ENCODE results near the gene STPG1.

Gene STPG1

DNA sequence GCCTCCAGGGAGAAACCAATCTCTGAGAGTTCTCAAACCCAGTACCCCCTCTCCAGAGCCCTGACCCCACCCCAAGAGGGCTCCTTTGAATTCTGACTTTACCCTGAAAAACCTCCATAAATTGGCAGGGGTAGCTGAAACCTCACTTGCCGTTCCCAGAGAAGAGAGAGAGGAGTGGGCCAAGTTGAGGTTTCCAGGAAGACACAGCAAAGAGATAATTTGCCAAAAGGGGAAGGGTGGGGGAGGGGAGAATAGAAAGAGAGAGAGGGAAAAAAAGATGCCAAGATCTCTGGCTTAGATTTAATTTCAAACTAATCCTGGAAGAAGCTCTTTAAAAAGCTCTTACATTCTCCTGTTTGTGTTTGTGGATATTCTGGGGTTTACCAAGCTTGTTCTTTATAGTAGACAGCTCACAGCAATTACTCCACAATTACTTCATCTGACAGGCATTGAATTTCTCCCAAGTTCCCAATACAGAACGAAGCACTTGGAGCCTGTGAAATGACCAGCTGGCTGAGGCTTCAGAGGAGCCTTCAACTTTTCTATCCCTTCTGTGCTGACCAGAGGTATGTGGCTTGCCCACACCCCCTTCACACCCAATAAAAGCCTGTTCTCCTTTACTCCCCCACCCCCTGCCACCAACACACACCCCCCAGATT is 95.5 kb downstream of the STPG1 start:
- H3K27me3 ChIP-seq (ENCODE audit: control insufficient read depth in 1 of 2, insufficient read depth in 2 of 2, low read length in 2 of 2), result peaks cover 25 to 29% of the 10 kb centered on the region in 2 donors
- H3K9me3 ChIP-seq (ENCODE audit: control insufficient read depth in 2 of 2, low read length in 2 of 2), result no peaks in the 10 kb centered on the region
- H3K9ac ChIP-seq (ENCODE audit: low read length in 2 of 2), result no peak overlapping the region
- no peaks in the 10 kb centered on the region for H3K36me3 ChIP-seq (ENCODE audit: control insufficient read depth in 2 of 2, insufficient read depth in 2 of 2, low read length in 2 of 2)
- H3K27ac ChIP-seq (ENCODE audit: low read length), result no peak overlapping the region
- H3K4me1 ChIP-seq (ENCODE audit: control insufficient read depth, insufficient read depth, low read length), result peaks cover 18% of the 10 kb centered on the region
- no peak overlapping the region for H3K4me3 ChIP-seq (ENCODE audit: low read length in 2 of 2)

- no peak overlapping the region for H3K9ac ChIP-seq (ENCODE audit: low read length in 2 of 2)
- H3K36me3 ChIP-seq (ENCODE audit: control insufficient read depth in 2 of 2, insufficient read depth in 2 of 2, low read length in 2 of 2), result no peaks in the 10 kb centered on the region
- peaks cover 10% of the 10 kb centered on the region for H3K4me1 ChIP-seq (ENCODE audit: control insufficient read depth, insufficient read depth, low read length)
- H3K27ac ChIP-seq (ENCODE audit: low read length), result no peak overlapping the region
- H3K9me3 ChIP-seq (ENCODE audit: control insufficient read depth in 2 of 2, low read length in 2 of 2), result no peaks in the 10 kb centered on the region
- H3K4me3 ChIP-seq (ENCODE audit: low read length in 2 of 2), result no peak overlapping the region
- H3K27me3 ChIP-seq (ENCODE audit: control insufficient read depth in 1 of 2, insufficient read depth in 2 of 2, low read length in 2 of 2), result peaks cover 25 to 31% of the 10 kb centered on the region in 2 donors
These were observed 96.5 kb downstream of the STPG1 start for GRCh38 chr1:24317081-24317480.

DNA sequence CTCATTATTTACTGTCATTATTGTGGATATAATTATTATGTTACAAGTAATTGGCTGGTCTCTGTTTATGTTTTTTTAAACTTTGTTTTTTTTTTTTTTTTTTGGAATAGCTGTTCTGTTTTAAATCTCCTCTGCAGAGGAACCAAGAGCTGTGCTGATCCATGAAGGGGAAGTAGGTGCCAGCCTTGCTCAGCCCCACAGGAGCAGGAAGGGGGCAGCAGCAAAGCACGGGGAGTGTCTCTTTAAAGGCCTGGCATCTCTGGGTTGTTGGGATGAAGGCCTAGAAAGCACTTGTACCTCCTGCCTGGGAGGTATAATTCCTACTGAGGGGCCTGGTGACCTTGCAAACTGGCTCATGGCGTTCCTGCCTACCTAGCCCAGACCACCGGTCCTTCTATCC is 96.9 kb downstream of the STPG1 start:
- Histone ChIP-seq H3K4me3 (ENCODE audit: low read length in 2 of 2) (no peak overlapping the region), H3K9me3 (ENCODE audit: control insufficient read depth in 2 of 2, low read length in 2 of 2) (no peaks in the 10 kb centered on the region), H3K27ac (ENCODE audit: low read length) (no peak overlapping the region), H3K36me3 (ENCODE audit: control insufficient read depth in 2 of 2, insufficient read depth in 2 of 2, low read length in 2 of 2) (no peaks in the 10 kb centered on the region), H3K27me3 (ENCODE audit: control insufficient read depth in 1 of 2, insufficient read depth in 2 of 2, low read length in 2 of 2) (peaks cover 25 to 31% of the 10 kb centered on the region in 2 donors), H3K9ac (ENCODE audit: low read length in 2 of 2) (no peak overlapping the region), H3K4me1 (ENCODE audit: control insufficient read depth, insufficient read depth, low read length) (peaks cover 6% of the 10 kb centered on the region)

GRCh38 chr1:24315391-24315790 is 98.2 kb downstream of the STPG1 start:
- no peaks in the 10 kb centered on the region for H3K36me3 ChIP-seq (ENCODE audit: control insufficient read depth in 2 of 2, insufficient read depth in 2 of 2, low read length in 2 of 2)
- H3K27ac ChIP-seq (ENCODE audit: low read length), result no peak overlapping the region
- H3K9me3 ChIP-seq (ENCODE audit: control insufficient read depth in 2 of 2, low read length in 2 of 2), result no peaks in the 10 kb centered on the region
- no peak overlapping the region for H3K4me3 ChIP-seq (ENCODE audit: low read length in 2 of 2)
- H3K4me1 ChIP-seq (ENCODE audit: control insufficient read depth, insufficient read depth, low read length), result no peaks in the 10 kb centered on the region
- peaks cover 30 to 34% of the 10 kb centered on the region in 2 donors for H3K27me3 ChIP-seq (ENCODE audit: control insufficient read depth in 1 of 2, insufficient read depth in 2 of 2, low read length in 2 of 2)
- no peak overlapping the region for H3K9ac ChIP-seq (ENCODE audit: low read length in 2 of 2)

- no peak overlapping the region for H3K27ac ChIP-seq (ENCODE audit: low read length)
- H3K9me3 ChIP-seq (ENCODE audit: control insufficient read depth in 2 of 2, low read length in 2 of 2), result no peaks in the 10 kb centered on the region
- H3K9ac ChIP-seq (ENCODE audit: low read length in 2 of 2), result no peak overlapping the region
These were observed 101.8 kb downstream of the STPG1 start for GRCh38 chr1:24311741-24312140.

GRCh38 chr1:24311234-24311633 is 102.3 kb downstream of the STPG1 start:
- H3K9me3 ChIP-seq (ENCODE audit: control insufficient read depth in 2 of 2, low read length in 2 of 2), result no peaks in the 10 kb centered on the region
- no peaks in the 10 kb centered on the region for H3K36me3 ChIP-seq (ENCODE audit: control insufficient read depth in 2 of 2, insufficient read depth in 2 of 2, low read length in 2 of 2)
- H3K4me1 ChIP-seq (ENCODE audit: control insufficient read depth, insufficient read depth, low read length), result no peaks in the 10 kb centered on the region
- H3K4me3 ChIP-seq (ENCODE audit: low read length in 2 of 2), result no peak overlapping the region
- peaks cover 21 to 22% of the 10 kb centered on the region in 2 donors for H3K27me3 ChIP-seq (ENCODE audit: control insufficient read depth in 1 of 2, insufficient read depth in 2 of 2, low read length in 2 of 2)
- no peak overlapping the region for H3K9ac ChIP-seq (ENCODE audit: low read length in 2 of 2)
- H3K27ac ChIP-seq (ENCODE audit: low read length), result no peak overlapping the region

More at GRCh38 chr1:24311741-24312140, 101.8 kb downstream of the STPG1 start:
- Histone ChIP-seq H3K36me3 (ENCODE audit: control insufficient read depth in 2 of 2, insufficient read depth in 2 of 2, low read length in 2 of 2) (no peaks in the 10 kb centered on the region), H3K4me3 (ENCODE audit: low read length in 2 of 2) (no peak overlapping the region), H3K4me1 (ENCODE audit: control insufficient read depth, insufficient read depth, low read length) (no peaks in the 10 kb centered on the region), H3K27me3 (ENCODE audit: control insufficient read depth in 1 of 2, insufficient read depth in 2 of 2, low read length in 2 of 2) (peaks cover 21 to 22% of the 10 kb centered on the region in 2 donors)

- H3K27me3 ChIP-seq (ENCODE audit: control insufficient read depth in 1 of 2, insufficient read depth in 2 of 2, low read length in 2 of 2), result peaks cover 14 to 17% of the 10 kb centered on the region in 2 donors
- no peaks in the 10 kb centered on the region for H3K4me1 ChIP-seq (ENCODE audit: control insufficient read depth, insufficient read depth, low read length)
- no peaks in the 10 kb centered on the region for H3K9me3 ChIP-seq (ENCODE audit: control insufficient read depth in 2 of 2, low read length in 2 of 2)
- H3K27ac ChIP-seq (ENCODE audit: low read length), result no peak overlapping the region
- no peak overlapping the region for H3K9ac ChIP-seq (ENCODE audit: low read length in 2 of 2)
- H3K4me3 ChIP-seq (ENCODE audit: low read length in 2 of 2), result no peak overlapping the region
- no peaks in the 10 kb centered on the region for H3K36me3 ChIP-seq (ENCODE audit: control insufficient read depth in 2 of 2, insufficient read depth in 2 of 2, low read length in 2 of 2)
These were observed 103.7 kb downstream of the STPG1 start for GRCh38 chr1:24309762-24310485.

DNA sequence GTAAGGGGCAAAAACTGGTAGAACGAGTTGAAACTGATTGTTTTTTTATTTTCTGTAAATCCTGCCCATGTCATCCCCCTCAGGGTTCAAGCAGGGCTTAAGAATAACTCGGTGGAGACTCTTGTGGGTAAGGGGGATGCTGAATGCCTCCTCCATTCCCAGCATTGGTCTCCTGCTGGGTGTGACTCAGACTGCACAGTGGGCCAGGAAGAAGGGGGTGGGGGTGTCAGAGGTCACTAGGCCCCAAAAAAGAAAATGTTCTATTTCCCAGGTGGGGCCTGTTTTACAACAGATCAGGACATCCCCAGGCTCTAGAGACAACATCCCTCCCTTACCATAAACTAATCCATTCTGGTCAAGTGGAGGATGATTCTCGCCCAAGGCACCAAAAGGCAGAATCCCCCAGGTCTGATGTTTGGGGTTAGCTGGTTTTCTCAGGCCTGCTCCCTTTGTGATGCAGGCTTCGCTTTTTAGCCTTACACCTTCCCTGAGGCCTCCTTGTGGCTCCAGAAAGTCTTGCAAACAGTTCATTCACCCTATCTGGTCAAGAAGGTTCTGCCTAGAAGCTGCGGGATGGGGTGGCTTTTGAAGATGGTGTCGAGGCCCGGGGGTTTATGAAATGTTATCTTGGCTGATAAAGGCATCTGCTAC is 105.1 kb downstream of the STPG1 start:
- Histone ChIP-seq H3K27me3 (ENCODE audit: control insufficient read depth in 1 of 2, insufficient read depth in 2 of 2, low read length in 2 of 2) (peaks cover 13 to 14% of the 10 kb centered on the region in 2 donors), H3K36me3 (ENCODE audit: control insufficient read depth in 2 of 2, insufficient read depth in 2 of 2, low read length in 2 of 2) (no peaks in the 10 kb centered on the region), H3K27ac (ENCODE audit: low read length) (no peak overlapping the region), H3K4me3 (ENCODE audit: low read length in 2 of 2) (no peak overlapping the region), H3K9me3 (ENCODE audit: control insufficient read depth in 2 of 2, low read length in 2 of 2) (no peaks in the 10 kb centered on the region), H3K4me1 (ENCODE audit: control insufficient read depth, insufficient read depth, low read length) (no peaks in the 10 kb centered on the region), H3K9ac (ENCODE audit: low read length in 2 of 2) (no peak overlapping the region)

All from stomach smooth muscle (tissue), 2 donors.